Astrocyte (in vitro differentiated cells and primary cell): Measurements from ENCODE around the gene ITGA8. TPM values are rescaled to one million over a fixed set of nuclear protein-coding genes. Genes with fewer than 3 reads are reported as not detected.

Experiments
- DNase-seq: peaks from one replicate; pipeline ENCODE4 v3.0.0-alpha.2; 2010; ENCODE audit warnings: low read depth
- FAIRE-seq: peaks from 2 replicates; lab custom pipeline; 2011; peaks lifted over from hg19 to GRCh38; lab: Jason Lieb, UNC
- H2AFZ ChIP-seq: 2 replicates; pipeline ENCODE4 v1.6.0; 2012; ENCODE audit warnings: low read depth, low read length, inconsistent platforms
- H3K27ac ChIP-seq: 2 replicates; pipeline ENCODE4 v1.5.1; 2011; ENCODE audit warnings: low read depth, low read length, inconsistent platforms
- H3K27me3 ChIP-seq: 2 replicates; pipeline ENCODE4 v1.6.0; 2011; ENCODE audit warnings: low read length, inconsistent platforms; ENCODE audit not compliant: insufficient read depth
- H3K36me3 ChIP-seq: 2 replicates; pipeline ENCODE4 v1.5.1; 2011; ENCODE audit warnings: low read length, inconsistent platforms; ENCODE audit not compliant: insufficient read depth
- H3K4me1 ChIP-seq: 2 replicates; pipeline ENCODE4 v1.5.1; 2011; ENCODE audit warnings: low read length, inconsistent platforms; ENCODE audit not compliant: insufficient read depth
- H3K4me2 ChIP-seq: 2 replicates; pipeline ENCODE4 v1.6.0; 2012; ENCODE audit warnings: low read length, inconsistent platforms
- H3K4me3 ChIP-seq: 2 replicates; pipeline ENCODE4 v1.5.1; 2011; ENCODE audit warnings: low read depth, mild to moderate bottlenecking, low read length, inconsistent platforms; ENCODE audit not compliant: insufficient read depth
- H3K79me2 ChIP-seq: 2 replicates; pipeline ENCODE4 v1.6.0; 2012; ENCODE audit warnings: mild to moderate bottlenecking, low read length, inconsistent platforms; ENCODE audit not compliant: insufficient read depth
- H3K9ac ChIP-seq: 2 replicates; pipeline ENCODE4 v1.6.0; 2012; ENCODE audit warnings: mild to moderate bottlenecking, low read length, inconsistent platforms
- H3K9me3 ChIP-seq: 2 replicates; pipeline ENCODE4 v1.5.1; 2012; ENCODE audit warnings: low read depth, mild to moderate bottlenecking, low read length, inconsistent platforms; ENCODE audit not compliant: insufficient read depth
- H4K20me1 ChIP-seq: 2 replicates; pipeline ENCODE4 v1.6.0; 2012; ENCODE audit warnings: low read length, inconsistent platforms; ENCODE audit not compliant: insufficient read depth
- H3K27ac Mint-ChIP-seq: one replicate; pipeline ENCODE4 v1.8.0; 2021; ENCODE audit warnings: mild to moderate bottlenecking, mixed read lengths; ENCODE audit not compliant: unreplicated experiment
- H3K27me3 Mint-ChIP-seq: one replicate; pipeline ENCODE4 v1.8.0; 2021; ENCODE audit warnings: low read depth, mixed read lengths; ENCODE audit not compliant: unreplicated experiment
- H3K36me3 Mint-ChIP-seq: one replicate; pipeline ENCODE4 v1.8.0; 2021; ENCODE audit warnings: low read depth, mixed read lengths; ENCODE audit not compliant: unreplicated experiment
- H3K4me1 Mint-ChIP-seq: one replicate; pipeline ENCODE4 v1.8.0; 2021; ENCODE audit warnings: low read depth, mixed read lengths; ENCODE audit not compliant: unreplicated experiment
- H3K4me3 Mint-ChIP-seq: one replicate; pipeline ENCODE4 v1.8.0; 2021; ENCODE audit warnings: mild to moderate bottlenecking, moderate library complexity, mixed read lengths; ENCODE audit not compliant: unreplicated experiment
- H3K9me3 Mint-ChIP-seq: one replicate; pipeline ENCODE4 v1.8.0; 2021; ENCODE audit warnings: mild to moderate bottlenecking, mixed read lengths; ENCODE audit not compliant: unreplicated experiment
- CTCF ChIP-seq: IDR thresholded peaks from 2 replicates; pipeline ENCODE4 v1.5.1; 2011; ENCODE audit warnings: low read depth, mild to moderate bottlenecking, inconsistent platforms, low read length, moderate library complexity; ENCODE audit not compliant: insufficient read depth
- EZH2 ChIP-seq: IDR thresholded peaks from 2 replicates; pipeline ENCODE4 v1.6.1; 2012; ENCODE audit warnings: mild to moderate bottlenecking, low read length, inconsistent platforms; ENCODE audit not compliant: insufficient read depth
- total RNA-seq: library from RNA; stranded (reverse); gene quantifications from 2 replicates; pipeline ENCODE4 v1.2.1, GENCODE V29; 2021

Gene ITGA8
- total RNA-seq, 1 donor from 2014 or later, result not detected

- no peak overlapping the region for H3K27ac Mint-ChIP-seq
- H3K9me3 ChIP-seq, result no peaks in the 10 kb centered on the region
- H3K36me3 Mint-ChIP-seq, result no peaks in the 10 kb centered on the region
- H3K9me3 Mint-ChIP-seq, result no peaks in the 10 kb centered on the region
- TF ChIP-seq CTCF (no peak), EZH2 (no peak)
- H3K27ac ChIP-seq, result no peak overlapping the region
- H3K4me3 Mint-ChIP-seq, result no peak overlapping the region
- no peak overlapping the region for H3K9ac ChIP-seq
- DNase-seq, result no peak
- H3K79me2 ChIP-seq, result no peaks in the 10 kb centered on the region
- no peak overlapping the region for H2AFZ ChIP-seq
- H3K4me1 ChIP-seq, result no peaks in the 10 kb centered on the region
- no peaks in the 10 kb centered on the region for H3K4me1 Mint-ChIP-seq
- FAIRE-seq, result no peak
- H3K4me2 ChIP-seq, result no peak overlapping the region
- H3K4me3 ChIP-seq, result no peak overlapping the region
- no peaks in the 10 kb centered on the region for H3K27me3 ChIP-seq
- no peaks in the 10 kb centered on the region for H3K36me3 ChIP-seq
- H3K27me3 Mint-ChIP-seq, result no peaks in the 10 kb centered on the region
- no peaks in the 10 kb centered on the region for H4K20me1 ChIP-seq
These were observed 15.7 kb downstream of the ITGA8 start for GRCh38 chr10:15703944-15704580.

GRCh38 chr10:15703151-15703880, 16.4 kb downstream of the ITGA8 start:
- DNase-seq (no peak), FAIRE-seq (no peak)
- Mint-ChIP-seq H3K4me1 (no peaks in the 10 kb centered on the region), H3K9me3 (no peaks in the 10 kb centered on the region), H3K36me3 (no peaks in the 10 kb centered on the region), H3K4me3 (no peak overlapping the region), H3K27me3 (no peaks in the 10 kb centered on the region), H3K27ac (no peak overlapping the region)
- Histone ChIP-seq H3K9me3 (no peaks in the 10 kb centered on the region), H3K79me2 (no peaks in the 10 kb centered on the region), H3K9ac (no peak overlapping the region), H3K4me3 (no peak overlapping the region), H3K4me1 (no peaks in the 10 kb centered on the region), H3K36me3 (no peaks in the 10 kb centered on the region), H2AFZ (no peak overlapping the region), H4K20me1 (no peaks in the 10 kb centered on the region), H3K27ac (no peak overlapping the region), H3K27me3 (no peaks in the 10 kb centered on the region), H3K4me2 (no peak overlapping the region)
- TF ChIP-seq EZH2 (no peak), CTCF (no peak)

GRCh38 chr10:15700078-15700674, 19.5 kb downstream of the ITGA8 start:
- no peaks in the 10 kb centered on the region for H3K4me1 Mint-ChIP-seq
- Histone ChIP-seq H3K4me3 (no peak overlapping the region), H3K4me1 (no peaks in the 10 kb centered on the region), H3K9me3 (no peaks in the 10 kb centered on the region), H3K79me2 (no peaks in the 10 kb centered on the region), H4K20me1 (no peaks in the 10 kb centered on the region), H3K27ac (no peak overlapping the region), H3K36me3 (no peaks in the 10 kb centered on the region), H2AFZ (no peak overlapping the region), H3K9ac (no peak overlapping the region), H3K4me2 (no peak overlapping the region), H3K27me3 (no peaks in the 10 kb centered on the region)
- no peaks in the 10 kb centered on the region for H3K9me3 Mint-ChIP-seq
- no peak for TF ChIP-seq CTCF
- TF ChIP-seq EZH2, result no peak
- H3K4me3 Mint-ChIP-seq, result no peak overlapping the region
- H3K36me3 Mint-ChIP-seq, result no peaks in the 10 kb centered on the region
- H3K27ac Mint-ChIP-seq, result no peak overlapping the region
- peaks cover 7% of the 10 kb centered on the region for H3K27me3 Mint-ChIP-seq
- DNase-seq (no peak), FAIRE-seq (no peak)
